ENCODE data around the gene DIAPH3. TPM values are rescaled to one million over a fixed set of nuclear protein-coding genes. Genes with fewer than 3 reads are reported as not detected.

The DIAPH3 gene
- total RNA-seq, 1 experiment from 2014 or later: 27.6 TPM

DNA sequence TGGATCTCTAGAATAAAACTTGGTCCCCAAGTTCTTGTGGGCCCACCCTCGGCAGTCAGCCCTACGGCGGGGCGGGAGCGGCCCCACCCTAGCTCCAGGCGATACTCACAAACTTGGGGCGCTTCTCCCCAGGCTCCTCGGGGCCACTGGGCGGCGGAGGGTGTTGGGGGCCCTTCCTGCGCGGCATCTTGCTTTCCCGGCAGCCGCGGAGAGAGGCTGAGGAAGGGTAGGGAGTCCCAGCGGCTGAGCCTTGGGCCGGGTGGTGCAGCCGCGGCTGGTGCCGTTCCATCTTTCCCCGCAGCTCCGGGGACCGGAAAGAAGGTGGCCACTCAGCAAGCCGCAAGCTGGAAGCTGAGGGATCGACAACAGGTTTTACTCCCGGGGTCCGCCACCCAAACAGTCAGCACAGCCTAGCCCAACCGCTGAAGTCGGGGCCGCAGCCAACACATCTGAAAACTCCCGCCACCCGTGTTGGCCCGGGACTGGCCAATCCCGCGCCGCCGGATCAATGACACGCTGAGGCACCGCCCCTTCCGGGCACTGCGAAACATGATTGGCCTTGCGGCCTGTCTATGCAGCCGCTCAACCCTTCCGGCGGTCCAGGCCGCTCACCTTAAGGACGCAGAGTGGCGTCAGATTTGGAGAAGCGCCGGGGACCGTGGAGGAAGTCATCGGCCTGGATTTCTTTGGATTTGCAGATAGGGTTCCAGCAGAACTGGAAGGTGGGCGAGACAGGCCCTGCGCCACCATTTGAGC lies at the start of gene DIAPH3 (continued):
- TF ChIP-seq OVOL2 (CRISPR knock-in tag; IDR thresholded peaks at IDR 0.05; ENCODE audit: borderline replicate concordance) (no peak), ELF4 (CRISPR knock-in tag; IDR thresholded peaks at IDR 0.05; ENCODE audit: low read depth) (no peak), PRRX2 (CRISPR knock-in tag; IDR thresholded peaks at IDR 0.05) (no peak), ZNF317 (CRISPR knock-in tag; IDR thresholded peaks at IDR 0.05; ENCODE audit: borderline replicate concordance, low read depth) (no peak), NR3C1 (CRISPR knock-in tag; conservative IDR thresholded peaks at IDR 0.05; ENCODE audit: low read depth) (peak; percentile 64; the same call in 1 of the 2 replicates), NR2C2 (CRISPR knock-in tag; IDR thresholded peaks at IDR 0.05) (no peak), FOXK1 (CRISPR knock-in tag; IDR thresholded peaks at IDR 0.05) (peak; percentile 66), FOXJ3 (CRISPR knock-in tag; IDR thresholded peaks at IDR 0.05; ENCODE audit: borderline replicate concordance) (no peak), GABPB1 (CRISPR knock-in tag; IDR thresholded peaks at IDR 0.05) (peak; percentile 88), TEAD4 (CRISPR knock-in tag; IDR thresholded peaks at IDR 0.05) (no peak), NFATC4 (CRISPR knock-in tag; IDR thresholded peaks at IDR 0.05) (no peak), ETV6 (CRISPR knock-in tag; IDR thresholded peaks at IDR 0.05) (peak; percentile 66; the same call in 1 of the 2 replicates), CREM (CRISPR knock-in tag; IDR thresholded peaks at IDR 0.05) (peak; percentile 23; the same call in 1 of the 2 replicates), ZBTB21 (CRISPR knock-in tag; IDR thresholded peaks at IDR 0.05; ENCODE audit: borderline replicate concordance) (peak; percentile 31; the same call in 1 of the 2 replicates), CREB1 (CRISPR knock-in tag; IDR thresholded peaks at IDR 0.05) (peak; percentile 38; the same call in 1 of the 2 replicates), ZNF138 (CRISPR knock-in tag; conservative IDR thresholded peaks at IDR 0.05) (0 out of 2 replicates have a peak, but pooled peaks have one; percentile 13), NFE2L1 (CRISPR knock-in tag; IDR thresholded peaks at IDR 0.05) (peak; percentile 34; the same call in 1 of the 2 replicates), SMAD3 (CRISPR knock-in tag; IDR thresholded peaks at IDR 0.05; ENCODE audit: borderline replicate concordance) (no peak), ZNF396 (CRISPR knock-in tag; IDR thresholded peaks at IDR 0.05; ENCODE audit: borderline replicate concordance) (no peak)
- TF ChIP-seq, protein P1, sequence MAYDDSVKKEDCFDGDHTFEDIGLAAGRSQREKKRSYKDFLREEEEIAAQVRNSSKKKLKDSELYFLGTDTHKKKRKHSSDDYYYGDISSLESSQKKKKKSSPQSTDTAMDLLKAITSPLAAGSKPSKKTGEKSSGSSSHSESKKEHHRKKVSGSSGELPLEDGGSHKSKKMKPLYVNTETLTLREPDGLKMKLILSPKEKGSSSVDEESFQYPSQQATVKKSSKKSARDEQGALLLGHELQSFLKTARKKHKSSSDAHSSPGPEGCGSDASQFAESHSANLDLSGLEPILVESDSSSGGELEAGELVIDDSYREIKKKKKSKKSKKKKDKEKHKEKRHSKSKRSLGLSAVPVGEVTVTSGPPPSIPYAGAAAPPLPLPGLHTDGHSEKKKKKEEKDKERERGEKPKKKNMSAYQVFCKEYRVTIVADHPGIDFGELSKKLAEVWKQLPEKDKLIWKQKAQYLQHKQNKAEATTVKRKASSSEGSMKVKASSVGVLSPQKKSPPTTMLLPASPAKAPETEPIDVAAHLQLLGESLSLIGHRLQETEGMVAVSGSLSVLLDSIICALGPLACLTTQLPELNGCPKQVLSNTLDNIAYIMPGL (CRISPR knock-in tag; IDR thresholded peaks at IDR 0.05): peak; percentile 76; the same call in 1 of the 2 replicates
- TF ChIP-seq, protein P2, sequence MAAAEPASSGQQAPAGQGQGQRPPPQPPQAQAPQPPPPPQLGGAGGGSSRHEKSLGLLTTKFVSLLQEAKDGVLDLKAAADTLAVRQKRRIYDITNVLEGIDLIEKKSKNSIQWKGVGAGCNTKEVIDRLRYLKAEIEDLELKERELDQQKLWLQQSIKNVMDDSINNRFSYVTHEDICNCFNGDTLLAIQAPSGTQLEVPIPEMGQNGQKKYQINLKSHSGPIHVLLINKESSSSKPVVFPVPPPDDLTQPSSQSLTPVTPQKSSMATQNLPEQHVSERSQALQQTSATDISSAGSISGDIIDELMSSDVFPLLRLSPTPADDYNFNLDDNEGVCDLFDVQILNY (CRISPR knock-in tag; IDR thresholded peaks at IDR 0.05): peak; percentile 98
- TF ChIP-seq, protein P3, sequence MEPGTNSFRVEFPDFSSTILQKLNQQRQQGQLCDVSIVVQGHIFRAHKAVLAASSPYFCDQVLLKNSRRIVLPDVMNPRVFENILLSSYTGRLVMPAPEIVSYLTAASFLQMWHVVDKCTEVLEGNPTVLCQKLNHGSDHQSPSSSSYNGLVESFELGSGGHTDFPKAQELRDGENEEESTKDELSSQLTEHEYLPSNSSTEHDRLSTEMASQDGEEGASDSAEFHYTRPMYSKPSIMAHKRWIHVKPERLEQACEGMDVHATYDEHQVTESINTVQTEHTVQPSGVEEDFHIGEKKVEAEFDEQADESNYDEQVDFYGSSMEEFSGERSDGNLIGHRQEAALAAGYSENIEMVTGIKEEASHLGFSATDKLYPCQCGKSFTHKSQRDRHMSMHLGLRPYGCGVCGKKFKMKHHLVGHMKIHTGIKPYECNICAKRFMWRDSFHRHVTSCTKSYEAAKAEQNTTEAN (CRISPR knock-in tag; IDR thresholded peaks at IDR 0.05): no peak
- TF ChIP-seq, protein P4, sequence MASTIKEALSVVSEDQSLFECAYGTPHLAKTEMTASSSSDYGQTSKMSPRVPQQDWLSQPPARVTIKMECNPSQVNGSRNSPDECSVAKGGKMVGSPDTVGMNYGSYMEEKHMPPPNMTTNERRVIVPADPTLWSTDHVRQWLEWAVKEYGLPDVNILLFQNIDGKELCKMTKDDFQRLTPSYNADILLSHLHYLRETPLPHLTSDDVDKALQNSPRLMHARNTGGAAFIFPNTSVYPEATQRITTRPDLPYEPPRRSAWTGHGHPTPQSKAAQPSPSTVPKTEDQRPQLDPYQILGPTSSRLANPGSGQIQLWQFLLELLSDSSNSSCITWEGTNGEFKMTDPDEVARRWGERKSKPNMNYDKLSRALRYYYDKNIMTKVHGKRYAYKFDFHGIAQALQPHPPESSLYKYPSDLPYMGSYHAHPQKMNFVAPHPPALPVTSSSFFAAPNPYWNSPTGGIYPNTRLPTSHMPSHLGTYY (CRISPR knock-in tag; IDR thresholded peaks at IDR 0.05): no peak
- TF ChIP-seq, protein P5, sequence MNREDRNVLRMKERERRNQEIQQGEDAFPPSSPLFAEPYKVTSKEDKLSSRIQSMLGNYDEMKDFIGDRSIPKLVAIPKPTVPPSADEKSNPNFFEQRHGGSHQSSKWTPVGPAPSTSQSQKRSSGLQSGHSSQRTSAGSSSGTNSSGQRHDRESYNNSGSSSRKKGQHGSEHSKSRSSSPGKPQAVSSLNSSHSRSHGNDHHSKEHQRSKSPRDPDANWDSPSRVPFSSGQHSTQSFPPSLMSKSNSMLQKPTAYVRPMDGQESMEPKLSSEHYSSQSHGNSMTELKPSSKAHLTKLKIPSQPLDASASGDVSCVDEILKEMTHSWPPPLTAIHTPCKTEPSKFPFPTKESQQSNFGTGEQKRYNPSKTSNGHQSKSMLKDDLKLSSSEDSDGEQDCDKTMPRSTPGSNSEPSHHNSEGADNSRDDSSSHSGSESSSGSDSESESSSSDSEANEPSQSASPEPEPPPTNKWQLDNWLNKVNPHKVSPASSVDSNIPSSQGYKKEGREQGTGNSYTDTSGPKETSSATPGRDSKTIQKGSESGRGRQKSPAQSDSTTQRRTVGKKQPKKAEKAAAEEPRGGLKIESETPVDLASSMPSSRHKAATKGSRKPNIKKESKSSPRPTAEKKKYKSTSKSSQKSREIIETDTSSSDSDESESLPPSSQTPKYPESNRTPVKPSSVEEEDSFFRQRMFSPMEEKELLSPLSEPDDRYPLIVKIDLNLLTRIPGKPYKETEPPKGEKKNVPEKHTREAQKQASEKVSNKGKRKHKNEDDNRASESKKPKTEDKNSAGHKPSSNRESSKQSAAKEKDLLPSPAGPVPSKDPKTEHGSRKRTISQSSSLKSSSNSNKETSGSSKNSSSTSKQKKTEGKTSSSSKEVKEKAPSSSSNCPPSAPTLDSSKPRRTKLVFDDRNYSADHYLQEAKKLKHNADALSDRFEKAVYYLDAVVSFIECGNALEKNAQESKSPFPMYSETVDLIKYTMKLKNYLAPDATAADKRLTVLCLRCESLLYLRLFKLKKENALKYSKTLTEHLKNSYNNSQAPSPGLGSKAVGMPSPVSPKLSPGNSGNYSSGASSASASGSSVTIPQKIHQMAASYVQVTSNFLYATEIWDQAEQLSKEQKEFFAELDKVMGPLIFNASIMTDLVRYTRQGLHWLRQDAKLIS (CRISPR knock-in tag; IDR thresholded peaks at IDR 0.05; ENCODE audit: borderline replicate concordance): no peak
- TF ChIP-seq, protein P6, sequence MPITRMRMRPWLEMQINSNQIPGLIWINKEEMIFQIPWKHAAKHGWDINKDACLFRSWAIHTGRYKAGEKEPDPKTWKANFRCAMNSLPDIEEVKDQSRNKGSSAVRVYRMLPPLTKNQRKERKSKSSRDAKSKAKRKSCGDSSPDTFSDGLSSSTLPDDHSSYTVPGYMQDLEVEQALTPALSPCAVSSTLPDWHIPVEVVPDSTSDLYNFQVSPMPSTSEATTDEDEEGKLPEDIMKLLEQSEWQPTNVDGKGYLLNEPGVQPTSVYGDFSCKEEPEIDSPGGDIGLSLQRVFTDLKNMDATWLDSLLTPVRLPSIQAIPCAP (CRISPR knock-in tag; IDR thresholded peaks at IDR 0.05): no peak
- TF ChIP-seq, protein P7, sequence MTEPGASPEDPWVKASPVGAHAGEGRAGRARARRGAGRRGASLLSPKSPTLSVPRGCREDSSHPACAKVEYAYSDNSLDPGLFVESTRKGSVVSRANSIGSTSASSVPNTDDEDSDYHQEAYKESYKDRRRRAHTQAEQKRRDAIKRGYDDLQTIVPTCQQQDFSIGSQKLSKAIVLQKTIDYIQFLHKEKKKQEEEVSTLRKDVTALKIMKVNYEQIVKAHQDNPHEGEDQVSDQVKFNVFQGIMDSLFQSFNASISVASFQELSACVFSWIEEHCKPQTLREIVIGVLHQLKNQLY (CRISPR knock-in tag; IDR thresholded peaks at IDR 0.05): no peak
- TF ChIP-seq, protein P8, sequence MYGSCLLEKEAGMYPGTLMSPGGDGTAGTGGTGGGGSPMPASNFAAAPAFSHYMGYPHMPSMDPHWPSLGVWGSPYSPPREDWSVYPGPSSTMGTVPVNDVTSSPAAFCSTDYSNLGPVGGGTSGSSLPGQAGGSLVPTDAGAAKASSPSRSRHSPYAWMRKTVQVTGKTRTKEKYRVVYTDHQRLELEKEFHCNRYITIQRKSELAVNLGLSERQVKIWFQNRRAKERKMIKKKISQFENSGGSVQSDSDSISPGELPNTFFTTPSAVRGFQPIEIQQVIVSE (CRISPR knock-in tag; IDR thresholded peaks at IDR 0.05; ENCODE audit: borderline replicate concordance): no peak
- TF ChIP-seq, protein P9, sequence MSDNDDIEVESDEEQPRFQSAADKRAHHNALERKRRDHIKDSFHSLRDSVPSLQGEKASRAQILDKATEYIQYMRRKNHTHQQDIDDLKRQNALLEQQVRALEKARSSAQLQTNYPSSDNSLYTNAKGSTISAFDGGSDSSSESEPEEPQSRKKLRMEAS (CRISPR knock-in tag; IDR thresholded peaks at IDR 0.05): no peak; the same call in none of the 2 replicates

Data from WTC11 (cell line).